ENCODE results near the gene CCSER1.
A peak's percentile ranks its signal among the peaks of the same experiment; 100 is the strongest.

Gene CCSER1

DNA sequence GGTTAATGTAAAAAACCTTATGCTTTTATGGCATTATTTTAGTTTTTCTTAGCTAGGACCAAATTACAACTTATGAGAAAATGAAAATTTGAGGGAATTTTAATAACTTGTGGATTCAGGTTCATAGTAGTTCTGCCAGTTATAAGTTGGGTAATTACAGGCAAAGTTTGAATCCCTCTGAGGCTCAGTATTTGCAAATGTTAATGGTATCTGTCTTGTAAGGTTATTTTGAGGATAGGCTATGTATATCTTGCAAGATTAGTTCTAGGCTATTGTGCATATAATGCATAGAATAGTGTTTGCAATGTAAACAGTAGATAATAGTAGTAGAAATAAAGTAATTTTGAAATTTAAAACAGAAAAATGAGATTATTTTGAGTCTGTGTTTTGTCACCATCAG lies 44.7 kb upstream of the CCSER1 start:
- Histone ChIP-seq H2BK5ac (ENCODE audit: low read depth, low read length, poor library complexity) (no peak overlapping the region), H3K27me3 (ENCODE audit: insufficient read depth, low read length) (no peaks in the 10 kb centered on the region), H2BK12ac (ENCODE audit: low read length) (no peak overlapping the region), H2AK5ac (ENCODE audit: low read length) (no peak overlapping the region), H3K79me1 (ENCODE audit: low read length) (no peaks in the 10 kb centered on the region), H3K9me3 (ENCODE audit: insufficient read depth, low read depth, low read length) (no peaks in the 10 kb centered on the region), H2BK120ac (ENCODE audit: insufficient read depth, low read length, poor library complexity) (no peak overlapping the region), H3K14ac (ENCODE audit: low read length) (no peak overlapping the region), H4K91ac (ENCODE audit: low read depth, low read length) (no peak overlapping the region), H4K8ac (ENCODE audit: low read depth, low read length) (no peak overlapping the region), H3K4ac (ENCODE audit: low read depth, low read length) (no peak overlapping the region), H3K36me3 (ENCODE audit: control insufficient read depth in 1 of 2, insufficient read depth in 2 of 2, low read length in 2 of 2) (no peaks in the 10 kb centered on the region), H3K4me2 (ENCODE audit: low read length) (no peak overlapping the region), H3K4me1 (ENCODE audit: control insufficient read depth in 1 of 2, insufficient read depth in 2 of 2, low read length in 2 of 2) (peaks cover 0 to 2% of the 10 kb centered on the region in 2 experiments), H4K12ac (ENCODE audit: low read depth, low read length) (no peak overlapping the region), H3K79me2 (ENCODE audit: control insufficient read depth, insufficient read depth, low read length, poor library complexity) (no peaks in the 10 kb centered on the region), H2AFZ (ENCODE audit: insufficient read depth, low read length, poor library complexity) (no peak overlapping the region), H3K9ac (ENCODE audit: low read length) (no peak overlapping the region), H3K18ac (ENCODE audit: low read length) (no peak overlapping the region), H3K27ac (ENCODE audit: low read depth, low read length) (no peak overlapping the region), H3K23ac (ENCODE audit: low read length) (no peak overlapping the region), H3K4me3 (ENCODE audit: low read depth, low read length) (no peak overlapping the region)
- no peak for DNase-seq

DNA sequence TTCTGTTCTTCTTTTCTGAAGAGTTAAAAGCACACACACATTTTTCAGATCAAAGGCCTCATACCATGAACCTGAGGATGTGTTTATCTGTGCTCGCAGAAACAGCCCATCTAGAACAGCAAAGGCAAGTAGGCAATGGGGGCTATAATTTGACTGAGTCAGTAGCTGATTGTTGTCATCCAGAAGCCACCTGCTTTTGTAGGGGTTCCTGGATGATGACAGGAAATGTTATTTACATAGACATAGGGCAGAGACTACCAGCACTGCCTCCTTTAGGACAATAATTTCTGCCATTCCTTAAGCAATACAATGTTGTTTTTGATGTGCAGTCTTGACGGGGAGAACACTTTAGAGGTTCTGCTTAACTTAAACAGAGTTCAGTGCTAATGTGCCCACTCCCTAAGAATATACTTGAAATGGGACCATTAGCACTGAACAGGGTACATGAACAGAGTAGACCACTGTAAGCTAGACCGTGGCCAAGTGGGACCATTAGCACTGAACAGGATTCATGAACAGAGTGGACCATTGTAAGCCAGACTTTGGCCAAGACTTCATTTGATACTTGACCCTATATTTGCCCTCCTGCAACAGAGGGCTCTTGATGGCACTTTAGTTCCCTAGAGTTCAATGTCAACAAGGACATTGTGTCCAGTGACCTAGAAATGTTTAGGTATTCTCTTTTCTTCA lies 42.8 kb upstream of the CCSER1 start:
- H3K4ac ChIP-seq (ENCODE audit: low read depth, low read length) = no peak overlapping the region

DNA sequence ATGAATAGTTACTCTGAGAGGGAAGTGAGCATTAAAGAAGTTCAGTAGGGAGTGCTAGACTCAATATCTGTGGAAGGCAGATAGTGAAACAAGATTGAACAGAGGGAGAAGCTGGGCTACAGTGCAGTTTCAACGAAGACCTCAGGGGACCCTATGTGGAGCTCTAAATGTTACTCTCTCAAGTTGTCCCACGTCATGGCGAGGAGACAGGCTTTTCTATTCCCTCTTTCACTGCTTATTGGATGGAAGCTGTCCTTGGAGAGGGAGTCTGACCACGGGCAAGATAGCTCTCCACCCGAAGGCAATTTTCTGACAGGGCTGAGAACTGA lies 42.3 kb upstream of the CCSER1 start:
- Histone ChIP-seq H3K79me2 (ENCODE audit: control insufficient read depth, insufficient read depth, low read length, poor library complexity) (no peaks in the 10 kb centered on the region), H3K9me3 (ENCODE audit: insufficient read depth, low read depth, low read length) (no peaks in the 10 kb centered on the region), H3K4ac (ENCODE audit: low read depth, low read length) (no peak overlapping the region), H3K4me3 (ENCODE audit: low read depth, low read length) (no peak overlapping the region), H2BK5ac (ENCODE audit: low read depth, low read length, poor library complexity) (no peak overlapping the region), H3K36me3 (ENCODE audit: control insufficient read depth in 1 of 2, insufficient read depth in 2 of 2, low read length in 2 of 2) (no peaks in the 10 kb centered on the region), H3K14ac (ENCODE audit: low read length) (no peak overlapping the region), H3K79me1 (ENCODE audit: low read length) (no peaks in the 10 kb centered on the region), H3K4me2 (ENCODE audit: low read length) (no peak overlapping the region), H2AFZ (ENCODE audit: insufficient read depth, low read length, poor library complexity) (no peak overlapping the region), H3K4me1 (ENCODE audit: control insufficient read depth in 1 of 2, insufficient read depth in 2 of 2, low read length in 2 of 2) (peaks cover 0 to 2% of the 10 kb centered on the region in 2 experiments), H2BK12ac (ENCODE audit: low read length) (no peak overlapping the region), H3K27ac (ENCODE audit: low read depth, low read length) (no peak overlapping the region), H3K27me3 (ENCODE audit: insufficient read depth, low read length) (no peaks in the 10 kb centered on the region), H2AK5ac (ENCODE audit: low read length) (no peak overlapping the region), H4K12ac (ENCODE audit: low read depth, low read length) (no peak overlapping the region), H3K18ac (ENCODE audit: low read length) (no peak overlapping the region), H4K91ac (ENCODE audit: low read depth, low read length) (no peak overlapping the region), H2BK120ac (ENCODE audit: insufficient read depth, low read length, poor library complexity) (no peak overlapping the region), H3K9ac (ENCODE audit: low read length) (no peak overlapping the region), H4K8ac (ENCODE audit: low read depth, low read length) (no peak overlapping the region), H3K23ac (ENCODE audit: low read length) (no peak overlapping the region)
- no CpG with 5 or more reads among the region's 5 CpGs for WGBS (ENCODE audit: extremely low coverage, insufficient coverage, insufficient read length)
- no peak for DNase-seq

More for the DNA sequence above, 42.8 kb upstream of the CCSER1 start:
- no peak overlapping the region for H3K4me3 ChIP-seq (ENCODE audit: low read depth, low read length)
- H3K27ac ChIP-seq (ENCODE audit: low read depth, low read length) = no peak overlapping the region
- H3K9ac ChIP-seq (ENCODE audit: low read length) = no peak overlapping the region
- no peak overlapping the region for H2BK12ac ChIP-seq (ENCODE audit: low read length)
- H2AFZ ChIP-seq (ENCODE audit: insufficient read depth, low read length, poor library complexity) = no peak overlapping the region
- no peak overlapping the region for H2BK120ac ChIP-seq (ENCODE audit: insufficient read depth, low read length, poor library complexity)
- WGBS (ENCODE audit: extremely low coverage, insufficient coverage, insufficient read length) = no CpG with 5 or more reads among the region's 3 CpGs
- peaks cover 0 to 2% of the 10 kb centered on the region in 2 experiments for H3K4me1 ChIP-seq (ENCODE audit: control insufficient read depth in 1 of 2, insufficient read depth in 2 of 2, low read length in 2 of 2)
- H3K9me3 ChIP-seq (ENCODE audit: insufficient read depth, low read depth, low read length) = no peaks in the 10 kb centered on the region
- no peaks in the 10 kb centered on the region for H3K79me2 ChIP-seq (ENCODE audit: control insufficient read depth, insufficient read depth, low read length, poor library complexity)
- H3K23ac ChIP-seq (ENCODE audit: low read length) = no peak overlapping the region
- H4K8ac ChIP-seq (ENCODE audit: low read depth, low read length) = no peak overlapping the region
- peak in 1 of 2 donors; percentile 13 for DNase-seq
- H3K79me1 ChIP-seq (ENCODE audit: low read length) = no peaks in the 10 kb centered on the region
- H2BK5ac ChIP-seq (ENCODE audit: low read depth, low read length, poor library complexity) = no peak overlapping the region
- no peak overlapping the region for H4K91ac ChIP-seq (ENCODE audit: low read depth, low read length)
- no peaks in the 10 kb centered on the region for H3K27me3 ChIP-seq (ENCODE audit: insufficient read depth, low read length)
- no peak overlapping the region for H2AK5ac ChIP-seq (ENCODE audit: low read length)
- H3K18ac ChIP-seq (ENCODE audit: low read length) = no peak overlapping the region
- no peak overlapping the region for H3K14ac ChIP-seq (ENCODE audit: low read length)
- H4K12ac ChIP-seq (ENCODE audit: low read depth, low read length) = no peak overlapping the region
- no peaks in the 10 kb centered on the region for H3K36me3 ChIP-seq (ENCODE audit: control insufficient read depth in 1 of 2, insufficient read depth in 2 of 2, low read length in 2 of 2)
- no peak overlapping the region for H3K4me2 ChIP-seq (ENCODE audit: low read length)

DNA sequence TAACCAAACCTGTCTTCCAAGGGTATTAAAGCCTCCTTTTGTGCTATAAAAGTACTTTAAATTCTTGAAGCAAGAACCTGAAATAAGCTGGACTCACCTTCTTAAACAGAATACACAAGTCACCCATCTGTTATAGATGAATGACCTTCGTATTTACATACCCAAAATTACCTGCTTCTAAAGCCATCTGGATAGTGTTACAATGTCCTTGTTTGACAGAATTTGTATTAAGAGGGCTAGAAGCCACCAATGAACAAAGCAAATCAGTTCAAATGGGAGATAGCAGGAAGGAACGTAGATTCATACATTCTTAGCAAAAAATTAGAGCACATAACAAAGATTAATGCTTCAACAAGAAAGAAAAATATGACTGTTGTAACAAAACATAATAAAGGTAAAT lies 33.7 kb upstream of the CCSER1 start:
- no peak overlapping the region for H3K4ac ChIP-seq (ENCODE audit: low read depth, low read length)
- H3K4me3 ChIP-seq (ENCODE audit: low read depth, low read length) = no peak overlapping the region
- no peak overlapping the region for H4K91ac ChIP-seq (ENCODE audit: low read depth, low read length)
- no peak overlapping the region for H4K8ac ChIP-seq (ENCODE audit: low read depth, low read length)
- H2BK120ac ChIP-seq (ENCODE audit: insufficient read depth, low read length, poor library complexity) = no peak overlapping the region
- no peak overlapping the region for H2AFZ ChIP-seq (ENCODE audit: insufficient read depth, low read length, poor library complexity)
- H4K12ac ChIP-seq (ENCODE audit: low read depth, low read length) = no peak overlapping the region
- no peak overlapping the region for H3K27ac ChIP-seq (ENCODE audit: low read depth, low read length)
- no peak overlapping the region for H3K4me2 ChIP-seq (ENCODE audit: low read length)
- H2AK5ac ChIP-seq (ENCODE audit: low read length) = no peak overlapping the region
- no peak for DNase-seq
- H3K9me3 ChIP-seq (ENCODE audit: insufficient read depth, low read depth, low read length) = no peaks in the 10 kb centered on the region
- no peak overlapping the region for H2BK12ac ChIP-seq (ENCODE audit: low read length)
- H3K23ac ChIP-seq (ENCODE audit: low read length) = no peak overlapping the region
- no peak overlapping the region for H2BK5ac ChIP-seq (ENCODE audit: low read depth, low read length, poor library complexity)
- no peaks in the 10 kb centered on the region for H3K79me2 ChIP-seq (ENCODE audit: control insufficient read depth, insufficient read depth, low read length, poor library complexity)
- no peaks in the 10 kb centered on the region for H3K27me3 ChIP-seq (ENCODE audit: insufficient read depth, low read length)
- no peak overlapping the region for H3K9ac ChIP-seq (ENCODE audit: low read length)
- no peaks in the 10 kb centered on the region for H3K4me1 ChIP-seq (ENCODE audit: control insufficient read depth in 1 of 2, insufficient read depth in 2 of 2, low read length in 2 of 2)
- H3K79me1 ChIP-seq (ENCODE audit: low read length) = no peaks in the 10 kb centered on the region
- no peaks in the 10 kb centered on the region for H3K36me3 ChIP-seq (ENCODE audit: control insufficient read depth in 1 of 2, insufficient read depth in 2 of 2, low read length in 2 of 2)
- no CpG with 5 or more reads among the region's 2 CpGs for WGBS (ENCODE audit: extremely low coverage, insufficient coverage, insufficient read length)
- H3K14ac ChIP-seq (ENCODE audit: low read length) = no peak overlapping the region
- H3K18ac ChIP-seq (ENCODE audit: low read length) = no peak overlapping the region

All from trophoblast cell (in vitro differentiated cells and primary cell).